KMS-11 (cell line): ENCODE data around the gene DOCK10.

ENCODE experiments used
- H2AFZ ChIP-seq: fragments of 200-600 bp; sonication (generic); 2 replicates; pipeline ENCODE4 v1.6.1; 2016; ENCODE audit warnings: antibody characterized with exemption, mixed run types, low read depth
- H3K27ac ChIP-seq: fragments of 200-600 bp; sonication (generic); 2 replicates; pipeline ENCODE4 v1.6.1; 2016; ENCODE audit warnings: mild to moderate bottlenecking, mixed run types
- H3K27me3 ChIP-seq: fragments of 200-600 bp; sonication (generic); 2 replicates; pipeline ENCODE4 v1.6.1; 2017; ENCODE audit warnings: mild to moderate bottlenecking, low read depth, mixed run types, moderate library complexity; ENCODE audit not compliant: insufficient read depth
- H3K36me3 ChIP-seq: fragments of 200-600 bp; sonication (generic); 2 replicates; pipeline ENCODE4 v1.6.1; 2017; ENCODE audit warnings: mild to moderate bottlenecking, mixed run types; ENCODE audit not compliant: insufficient read depth
- H3K4me1 ChIP-seq: fragments of 200-600 bp; sonication (generic); 2 replicates; pipeline ENCODE4 v1.6.1; 2016; ENCODE audit warnings: mild to moderate bottlenecking, low read depth, mixed run types; ENCODE audit not compliant: poor library complexity, severe bottlenecking
- H3K4me2 ChIP-seq: fragments of 200-600 bp; sonication (generic); 2 replicates; pipeline ENCODE4 v1.7.0; 2016; ENCODE audit warnings: mild to moderate bottlenecking, mixed run types
- H3K4me3 ChIP-seq: fragments of 200-600 bp; sonication (generic); IDR thresholded peaks from 2 replicates; pipeline ENCODE4 v1.6.1; 2017; ENCODE audit warnings: low read depth, low read length, mixed read lengths; ENCODE audit not compliant: insufficient read depth
- H3K79me2 ChIP-seq: fragments of 200-600 bp; sonication (generic); 2 replicates; pipeline ENCODE4 v1.6.1; 2016; ENCODE audit warnings: low read depth, mixed run types; ENCODE audit not compliant: insufficient read depth
- H3K9ac ChIP-seq: fragments of 200-600 bp; sonication (generic); 2 replicates; pipeline ENCODE4 v1.6.1; 2016; ENCODE audit warnings: mild to moderate bottlenecking, mixed run types
- H4K20me1 ChIP-seq: fragments of 200-600 bp; sonication (generic); 2 replicates; pipeline ENCODE4 v1.6.1; 2016; ENCODE audit warnings: mild to moderate bottlenecking, mixed run types; ENCODE audit not compliant: insufficient read depth
- TF ChIP-seq, protein P1 (sequence below): fragments of 200-600 bp; sonication (generic); conservative IDR thresholded peaks from 2 replicates; pipeline ENCODE4 v1.6.1; 2017; ENCODE audit warnings: low read depth, mild to moderate bottlenecking, antibody characterized with exemption, low read length, moderate library complexity, mixed read lengths

Gene DOCK10

GRCh38 chr2:224843141-224843540 lies 199.1 kb downstream of the DOCK10 start:
- H3K4me1 ChIP-seq = no peaks in the 10 kb centered on the region
- no peak overlapping the region for H3K4me3 ChIP-seq
- no peak overlapping the region for H3K27ac ChIP-seq
- no peak overlapping the region for H3K9ac ChIP-seq
- no peaks in the 10 kb centered on the region for H3K79me2 ChIP-seq
- no peaks in the 10 kb centered on the region for H3K36me3 ChIP-seq
- H2AFZ ChIP-seq = no peak overlapping the region
- TF ChIP-seq, protein P1, sequence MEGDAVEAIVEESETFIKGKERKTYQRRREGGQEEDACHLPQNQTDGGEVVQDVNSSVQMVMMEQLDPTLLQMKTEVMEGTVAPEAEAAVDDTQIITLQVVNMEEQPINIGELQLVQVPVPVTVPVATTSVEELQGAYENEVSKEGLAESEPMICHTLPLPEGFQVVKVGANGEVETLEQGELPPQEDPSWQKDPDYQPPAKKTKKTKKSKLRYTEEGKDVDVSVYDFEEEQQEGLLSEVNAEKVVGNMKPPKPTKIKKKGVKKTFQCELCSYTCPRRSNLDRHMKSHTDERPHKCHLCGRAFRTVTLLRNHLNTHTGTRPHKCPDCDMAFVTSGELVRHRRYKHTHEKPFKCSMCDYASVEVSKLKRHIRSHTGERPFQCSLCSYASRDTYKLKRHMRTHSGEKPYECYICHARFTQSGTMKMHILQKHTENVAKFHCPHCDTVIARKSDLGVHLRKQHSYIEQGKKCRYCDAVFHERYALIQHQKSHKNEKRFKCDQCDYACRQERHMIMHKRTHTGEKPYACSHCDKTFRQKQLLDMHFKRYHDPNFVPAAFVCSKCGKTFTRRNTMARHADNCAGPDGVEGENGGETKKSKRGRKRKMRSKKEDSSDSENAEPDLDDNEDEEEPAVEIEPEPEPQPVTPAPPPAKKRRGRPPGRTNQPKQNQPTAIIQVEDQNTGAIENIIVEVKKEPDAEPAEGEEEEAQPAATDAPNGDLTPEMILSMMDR = no peak
- H3K27me3 ChIP-seq = no peaks in the 10 kb centered on the region
- no peak overlapping the region for H3K4me2 ChIP-seq
- H4K20me1 ChIP-seq = no peaks in the 10 kb centered on the region

- no peaks in the 10 kb centered on the region for H3K36me3 ChIP-seq
- no peaks in the 10 kb centered on the region for H3K4me1 ChIP-seq
- H2AFZ ChIP-seq = no peak overlapping the region
These were observed 200.4 kb downstream of the DOCK10 start for GRCh38 chr2:224841910-224842309.

GRCh38 chr2:224838335-224838734 lies 203.9 kb downstream of the DOCK10 start:
- Histone ChIP-seq H3K27ac (no peak overlapping the region), H3K4me3 (no peak overlapping the region), H4K20me1 (no peaks in the 10 kb centered on the region), H3K36me3 (no peaks in the 10 kb centered on the region), H3K4me1 (no peaks in the 10 kb centered on the region), H2AFZ (no peak overlapping the region), H3K4me2 (no peak overlapping the region), H3K79me2 (no peaks in the 10 kb centered on the region), H3K27me3 (no peaks in the 10 kb centered on the region), H3K9ac (no peak overlapping the region)
- TF ChIP-seq, protein P1 = no peak

More at GRCh38 chr2:224841910-224842309, 200.4 kb downstream of the DOCK10 start:
- Histone ChIP-seq H3K4me2 (no peak overlapping the region), H4K20me1 (no peaks in the 10 kb centered on the region), H3K9ac (no peak overlapping the region), H3K27me3 (no peaks in the 10 kb centered on the region), H3K27ac (no peak overlapping the region), H3K79me2 (no peaks in the 10 kb centered on the region), H3K4me3 (no peak overlapping the region)
- TF ChIP-seq, protein P1 = no peak

GRCh38 chr2:224837558-224837957 lies 204.7 kb downstream of the DOCK10 start:
- Histone ChIP-seq H4K20me1 (no peaks in the 10 kb centered on the region), H3K4me2 (no peak overlapping the region), H3K27me3 (no peaks in the 10 kb centered on the region), H3K9ac (no peak overlapping the region), H3K36me3 (no peaks in the 10 kb centered on the region), H3K4me1 (no peaks in the 10 kb centered on the region), H3K27ac (no peak overlapping the region), H2AFZ (no peak overlapping the region), H3K79me2 (no peaks in the 10 kb centered on the region), H3K4me3 (no peak overlapping the region)
- TF ChIP-seq, protein P1 = no peak
